GM19463 (cell line): ENCODE results near the gene HMBS.
A peak's percentile ranks its signal among the peaks of the same experiment; 100 is the strongest.
"Not testable (repeated sequence)": the region's sequence is repeated elsewhere in the genome, so short reads cannot be mapped to it uniquely, and the experiment has no call there.

ENCODE experiments used
- ATAC-seq: cut with Tn5 transposase; IDR thresholded peaks from one replicate; pipeline ENCODE4 v1.9.1; 2021; ENCODE audit warnings: mild to moderate bottlenecking, moderate library complexity; ENCODE audit not compliant: unreplicated experiment

Gene HMBS

DNA sequence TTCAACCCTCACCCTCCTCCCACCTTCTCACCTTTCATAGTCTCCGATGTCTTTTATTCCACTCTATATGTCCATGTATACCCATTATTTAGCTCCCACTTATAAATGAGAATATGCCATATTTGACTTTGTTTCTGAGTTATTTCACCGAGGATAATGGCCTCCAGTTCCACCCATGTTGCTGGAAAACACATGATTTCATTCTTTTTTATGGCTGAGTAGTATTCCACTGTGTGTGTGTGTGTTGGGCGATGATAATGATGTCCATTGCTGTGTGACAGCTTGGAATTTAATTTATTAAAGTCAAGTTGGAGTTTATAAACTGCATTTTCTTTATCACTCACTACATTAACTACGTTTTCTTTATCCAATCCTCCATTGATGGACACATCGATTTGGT, 33.5 kb downstream of the HMBS start:
- no peak for ATAC-seq

DNA sequence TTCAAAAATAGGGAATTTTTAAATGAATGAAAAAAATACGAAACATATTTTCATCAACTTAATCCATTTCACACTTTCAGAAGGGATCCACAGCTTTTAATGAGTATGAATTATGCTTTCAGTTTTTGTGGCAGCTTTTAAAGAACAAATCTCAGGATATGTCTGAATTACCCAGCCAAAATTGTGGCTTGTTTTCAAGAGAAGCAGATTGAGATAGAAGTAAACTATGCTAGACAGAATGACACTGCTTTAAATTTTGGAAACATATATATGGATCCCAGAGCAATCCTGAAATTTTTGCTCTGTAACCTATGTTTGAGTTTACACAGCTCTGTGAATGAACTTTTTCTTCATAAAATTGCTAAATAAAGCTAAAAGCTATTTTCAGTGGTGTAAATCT, 34.3 kb downstream of the HMBS start:
- no peak for ATAC-seq

DNA sequence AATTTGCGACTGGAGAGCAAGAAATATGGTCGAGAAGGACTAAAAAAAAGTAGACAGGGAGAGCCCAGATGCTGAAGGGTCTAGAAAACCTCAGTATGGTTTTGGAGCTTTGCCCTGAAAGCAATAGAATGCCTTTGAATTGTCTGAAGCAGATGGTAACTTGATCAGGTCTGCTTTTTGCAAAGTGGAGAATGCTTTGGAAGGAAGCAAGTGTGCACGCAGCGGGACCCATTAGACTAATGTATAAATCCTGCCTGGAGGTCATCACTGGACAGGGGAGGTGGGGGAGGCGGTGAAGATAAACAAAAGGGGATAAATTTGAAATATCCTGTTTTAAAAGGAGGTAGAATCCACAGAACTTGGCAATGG, 35.9 kb downstream of the HMBS start:
- no peak for ATAC-seq

DNA sequence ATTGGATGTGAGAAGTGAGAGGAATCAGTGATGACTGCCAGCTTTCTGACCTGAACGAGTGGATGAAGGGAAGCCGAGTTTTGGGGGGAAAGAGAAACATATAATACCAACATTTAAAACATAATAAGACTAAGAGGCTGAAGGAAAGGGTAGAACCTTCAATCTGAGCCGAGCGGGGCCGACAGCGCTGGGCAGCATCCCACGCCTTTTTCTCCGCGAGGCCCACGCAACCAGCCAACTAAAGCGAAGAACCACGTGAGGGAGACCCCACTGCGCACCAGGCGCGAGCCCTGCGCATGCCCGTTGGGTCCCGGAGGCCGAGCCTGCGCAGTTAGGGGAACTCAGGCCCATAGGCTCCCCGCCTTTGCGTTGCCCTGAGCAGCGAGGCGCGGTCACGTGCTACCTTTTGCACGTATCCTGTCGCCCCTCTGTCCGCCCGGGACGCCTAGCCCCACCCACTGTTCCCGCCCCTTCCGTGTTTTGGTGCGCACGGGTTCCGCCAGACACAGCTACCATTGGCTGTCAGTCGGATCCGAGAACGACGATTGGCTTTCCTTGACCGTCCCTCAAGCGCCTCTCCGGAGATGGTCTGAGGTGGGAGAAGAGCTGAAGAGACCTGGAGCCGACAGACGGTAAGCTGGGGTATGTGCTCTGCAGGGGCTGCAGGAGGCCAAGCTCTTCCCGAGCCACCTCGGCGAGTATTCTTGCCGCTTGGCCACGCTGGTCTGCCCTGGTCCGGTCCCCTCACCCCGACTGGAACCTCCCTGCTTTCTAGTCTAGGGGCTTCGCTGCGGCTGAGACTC, 36.5 kb downstream of the HMBS start, which contains the start of gene HINFP:
Gene HINFP (plus strand): TSS at position 573 of the 803 bp plus-strand sequence. CDS start 5,365 bp downstream, outside the sequence.
- peak; percentile 96 for ATAC-seq

DNA sequence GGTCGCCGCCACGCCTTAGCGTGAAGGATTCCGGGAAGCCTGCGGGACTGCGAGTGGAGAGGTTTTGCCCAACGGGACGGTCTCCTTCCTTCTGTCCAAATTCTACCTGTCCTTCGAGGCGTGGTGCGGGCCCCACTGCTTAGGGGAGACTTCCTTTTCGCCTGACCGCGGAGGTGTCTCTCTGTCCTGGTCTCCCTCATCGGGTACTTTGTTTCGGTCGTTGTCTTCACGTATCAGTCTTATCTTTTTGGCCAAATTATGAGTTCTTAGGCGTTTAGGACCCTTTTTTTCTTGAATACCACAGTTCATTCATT, 37.1 kb downstream of the HMBS start:
- no peak for ATAC-seq

DNA sequence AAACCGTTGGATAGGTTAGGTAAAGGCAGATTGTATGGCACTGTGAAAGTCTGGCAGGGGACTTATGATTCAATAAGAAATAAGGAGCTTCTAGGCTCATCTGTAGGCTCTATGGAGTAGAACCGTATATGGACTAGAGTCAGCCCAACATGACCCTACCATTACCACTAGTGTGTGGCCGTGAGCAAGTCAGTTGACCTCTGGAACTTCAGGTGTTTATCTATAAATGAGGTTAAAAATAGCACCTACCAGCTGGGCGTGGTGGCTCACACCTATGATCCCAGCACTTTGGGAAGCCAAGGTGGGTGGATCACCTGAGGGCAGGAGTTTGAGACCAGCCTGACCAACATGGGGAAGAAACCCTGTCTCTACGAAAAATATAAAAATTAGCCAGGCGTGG, 41.1 kb downstream of the HMBS start:
- ATAC-seq: no peak

DNA sequence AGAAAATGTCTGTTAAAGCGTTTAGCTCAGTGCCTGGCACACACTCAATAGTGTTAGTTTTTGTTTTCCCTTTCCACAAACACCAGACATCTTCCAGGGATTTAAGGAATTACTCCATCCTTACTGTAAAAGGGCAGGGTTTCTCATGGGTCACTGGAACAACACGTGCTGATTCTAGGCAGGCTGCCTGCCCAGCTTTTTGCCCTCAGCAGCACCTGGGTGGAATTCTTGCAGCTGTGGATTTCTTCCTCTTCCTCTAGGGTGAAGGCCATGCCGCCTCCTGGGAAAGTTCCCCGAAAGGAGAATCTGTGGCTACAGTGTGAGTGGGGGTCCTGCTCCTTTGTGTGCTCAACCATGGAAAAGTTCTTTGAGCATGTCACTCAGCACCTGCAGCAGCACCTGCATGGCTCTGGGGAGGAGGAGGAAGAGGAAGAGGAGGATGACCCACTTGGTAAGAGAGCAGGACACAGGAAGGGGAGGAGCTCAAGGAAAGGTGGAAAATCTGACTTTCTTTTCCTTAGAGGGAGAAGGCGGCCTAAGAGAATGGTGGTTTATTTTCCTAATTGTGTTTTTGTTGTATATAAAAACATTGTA, 42.1 kb downstream of the HMBS start:
- no peak for ATAC-seq

DNA sequence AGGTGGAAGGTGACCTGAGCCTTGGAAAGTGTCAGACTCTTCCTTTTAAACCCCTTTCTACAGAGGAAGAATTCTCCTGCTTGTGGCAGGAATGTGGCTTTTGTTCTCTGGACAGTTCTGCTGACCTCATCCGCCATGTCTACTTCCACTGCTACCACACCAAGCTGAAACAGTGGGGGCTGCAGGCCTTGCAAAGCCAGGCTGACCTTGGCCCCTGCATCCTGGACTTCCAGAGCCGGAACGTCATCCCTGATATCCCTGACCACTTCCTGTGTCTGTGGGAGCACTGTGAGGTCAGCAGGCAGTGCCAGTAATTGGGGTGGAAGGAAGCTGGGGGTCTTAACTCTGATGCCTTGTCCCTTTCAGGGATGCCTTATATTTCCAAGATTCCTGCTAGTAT, 46.0 kb downstream of the HMBS start:
- no peak for ATAC-seq

DNA sequence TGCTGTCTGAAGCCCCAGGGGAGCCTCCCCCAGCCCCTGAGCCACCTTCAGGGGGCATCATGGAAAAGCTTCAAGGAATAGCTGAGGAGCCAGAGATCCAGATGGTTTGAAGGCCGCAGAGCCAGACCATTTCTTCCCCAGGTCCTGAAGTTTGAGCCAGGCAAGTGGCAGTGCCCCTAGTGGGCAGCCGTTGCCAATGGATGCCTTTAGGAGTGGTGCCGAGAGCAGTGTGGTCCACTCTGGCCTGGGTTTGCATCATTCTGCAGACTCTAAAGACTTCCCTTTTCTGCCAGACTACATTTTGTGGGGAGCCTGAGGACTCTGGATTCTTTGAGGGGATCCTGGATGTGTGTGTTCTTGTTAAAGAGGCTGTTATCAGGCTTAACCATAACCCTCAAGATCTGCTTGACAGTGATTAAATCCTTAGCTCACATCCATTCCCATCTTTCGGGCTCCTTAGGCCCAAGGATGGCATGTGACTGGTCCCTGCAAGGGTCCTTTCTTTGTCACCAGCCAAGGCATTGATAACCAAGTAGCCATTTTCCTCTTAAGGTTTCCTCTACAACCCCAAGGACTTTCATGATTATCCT, 49.8 kb downstream of the HMBS start:
- ATAC-seq: no peak

DNA sequence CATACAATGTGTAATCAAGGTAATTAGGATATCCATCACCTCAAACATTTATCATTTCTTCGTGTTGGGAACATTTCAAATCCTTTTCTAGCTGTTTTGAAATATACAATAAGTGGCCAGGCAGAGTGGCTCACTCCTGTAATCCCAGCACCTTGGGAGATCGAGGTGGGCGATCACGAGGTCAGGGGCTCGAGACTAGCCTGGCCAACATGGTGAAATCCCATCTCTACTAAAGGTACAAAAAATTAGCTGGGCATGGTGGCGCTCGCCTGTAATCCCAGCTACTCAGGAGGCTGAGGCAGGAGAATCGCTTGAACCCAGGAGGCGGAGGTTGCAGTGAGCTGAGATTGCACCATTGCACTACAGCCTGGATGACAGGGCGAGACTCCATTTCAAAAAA, 54.6 kb downstream of the HMBS start:
- ATAC-seq: not testable (repeated sequence)
